SK-N-SH (cell line): ENCODE measurements around the gene DHPS.

Source experiments
- FOSL2 ChIP-seq: IDR thresholded peaks from 2 replicates; pipeline ENCODE4 v1.4.0; 2012; ENCODE audit warnings: low read depth, mild to moderate bottlenecking, moderate library complexity, borderline replicate concordance
- GABPA ChIP-seq: IDR thresholded peaks from 2 replicates; pipeline ENCODE4 v1.4.0; 2012; ENCODE audit warnings: low read depth, mild to moderate bottlenecking
- GATA2 ChIP-seq: sonication (generic); formaldehyde crosslinking; IDR thresholded peaks from 2 replicates; pipeline ENCODE4 v1.5.0; 2020; ENCODE audit warnings: mild to moderate bottlenecking, missing genetic modification reagents
- MXI1 ChIP-seq: IDR thresholded peaks from 2 replicates; pipeline ENCODE4 v1.6.1; 2012; ENCODE audit warnings: mild to moderate bottlenecking, low read depth, low read length, improper control_type of control experiment
- POLR2AphosphoS5 ChIP-seq: IDR thresholded peaks from 2 replicates; pipeline ENCODE4 v1.6.1; 2012; ENCODE audit warnings: low read depth, low read length
- RAD21 ChIP-seq: IDR thresholded peaks from 2 replicates; pipeline ENCODE4 v1.6.1; 2012; ENCODE audit warnings: mild to moderate bottlenecking, low read length
- RCOR1 ChIP-seq: fragments of 150-350 bp; IDR thresholded peaks from 2 replicates; pipeline ENCODE4 v1.6.1; 2017; ENCODE audit warnings: antibody characterized with exemption, low read length
- RFX5 ChIP-seq: IDR thresholded peaks from 2 replicates; pipeline ENCODE4 v1.6.1; 2012; ENCODE audit warnings: mild to moderate bottlenecking, improper control_type of control experiment, low read length
- SIN3A ChIP-seq: IDR thresholded peaks from 2 replicates; pipeline ENCODE4 v1.6.1; 2012; ENCODE audit warnings: low read depth, mild to moderate bottlenecking, low read length, moderate library complexity, borderline replicate concordance
- TAF1 ChIP-seq: IDR thresholded peaks from 2 replicates; pipeline ENCODE4 v1.6.1; 2012; ENCODE audit warnings: low read depth, mild to moderate bottlenecking, low read length, moderate library complexity, borderline replicate concordance
- TF ChIP-seq, protein P1 (sequence below): fragments of 200-600 bp; sonication (generic); IDR thresholded peaks from 2 replicates; pipeline ENCODE4 v1.6.1; 2017; ENCODE audit warnings: antibody characterized with exemption, mild to moderate bottlenecking, moderate library complexity
- TF ChIP-seq, protein P2 (sequence below): IDR thresholded peaks from 2 replicates; pipeline ENCODE4; 2012
- TF ChIP-seq, protein P3 (sequence below): fragments of 150-350 bp; IDR thresholded peaks from 2 replicates; pipeline ENCODE4 v1.6.1; 2017; ENCODE audit warnings: antibody characterized with exemption, low read length, low read depth, borderline replicate concordance

DNA sequence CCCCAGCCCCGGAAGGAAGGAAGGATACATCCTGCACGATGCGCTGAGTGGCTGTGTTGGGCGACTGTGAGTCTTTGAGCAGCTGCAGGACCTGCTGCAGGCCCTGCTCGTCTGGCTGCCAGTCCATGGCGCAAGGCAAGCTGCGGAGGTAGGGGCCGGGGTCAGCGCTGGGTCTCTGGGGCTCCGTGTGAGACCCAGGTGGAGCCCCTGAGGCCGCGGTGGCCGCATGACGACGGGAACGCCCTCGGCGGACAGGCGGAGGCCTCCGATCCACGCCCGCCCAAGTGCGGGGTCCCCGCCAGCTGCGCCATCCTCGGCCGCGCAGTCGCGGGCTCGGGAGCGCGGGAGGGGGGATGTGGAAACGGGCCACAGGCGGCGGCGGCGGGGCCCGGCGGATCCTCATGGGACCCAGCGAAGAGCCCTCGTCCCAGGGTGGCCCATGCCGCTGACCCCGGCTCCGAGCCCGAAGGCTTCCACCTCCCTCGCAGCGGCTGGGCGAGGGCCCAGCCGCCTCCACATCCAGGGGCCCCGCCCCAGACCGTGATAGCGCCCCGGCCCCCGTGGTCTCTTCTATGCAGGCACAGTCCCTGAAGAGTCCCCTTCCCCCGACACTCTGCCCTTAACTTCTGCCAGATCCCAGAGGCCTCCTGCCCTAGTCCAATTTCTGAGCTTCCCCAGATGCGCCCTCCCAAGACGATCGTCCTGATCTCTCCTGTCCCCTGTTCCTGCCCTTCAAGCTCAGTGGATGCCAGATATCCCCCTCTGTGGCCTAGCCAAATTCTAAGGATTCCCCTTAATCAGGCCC lies 39.4 kb upstream of the DHPS start:
- TF ChIP-seq, protein P1, sequence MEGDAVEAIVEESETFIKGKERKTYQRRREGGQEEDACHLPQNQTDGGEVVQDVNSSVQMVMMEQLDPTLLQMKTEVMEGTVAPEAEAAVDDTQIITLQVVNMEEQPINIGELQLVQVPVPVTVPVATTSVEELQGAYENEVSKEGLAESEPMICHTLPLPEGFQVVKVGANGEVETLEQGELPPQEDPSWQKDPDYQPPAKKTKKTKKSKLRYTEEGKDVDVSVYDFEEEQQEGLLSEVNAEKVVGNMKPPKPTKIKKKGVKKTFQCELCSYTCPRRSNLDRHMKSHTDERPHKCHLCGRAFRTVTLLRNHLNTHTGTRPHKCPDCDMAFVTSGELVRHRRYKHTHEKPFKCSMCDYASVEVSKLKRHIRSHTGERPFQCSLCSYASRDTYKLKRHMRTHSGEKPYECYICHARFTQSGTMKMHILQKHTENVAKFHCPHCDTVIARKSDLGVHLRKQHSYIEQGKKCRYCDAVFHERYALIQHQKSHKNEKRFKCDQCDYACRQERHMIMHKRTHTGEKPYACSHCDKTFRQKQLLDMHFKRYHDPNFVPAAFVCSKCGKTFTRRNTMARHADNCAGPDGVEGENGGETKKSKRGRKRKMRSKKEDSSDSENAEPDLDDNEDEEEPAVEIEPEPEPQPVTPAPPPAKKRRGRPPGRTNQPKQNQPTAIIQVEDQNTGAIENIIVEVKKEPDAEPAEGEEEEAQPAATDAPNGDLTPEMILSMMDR = no peak
- TF ChIP-seq, protein P2, sequence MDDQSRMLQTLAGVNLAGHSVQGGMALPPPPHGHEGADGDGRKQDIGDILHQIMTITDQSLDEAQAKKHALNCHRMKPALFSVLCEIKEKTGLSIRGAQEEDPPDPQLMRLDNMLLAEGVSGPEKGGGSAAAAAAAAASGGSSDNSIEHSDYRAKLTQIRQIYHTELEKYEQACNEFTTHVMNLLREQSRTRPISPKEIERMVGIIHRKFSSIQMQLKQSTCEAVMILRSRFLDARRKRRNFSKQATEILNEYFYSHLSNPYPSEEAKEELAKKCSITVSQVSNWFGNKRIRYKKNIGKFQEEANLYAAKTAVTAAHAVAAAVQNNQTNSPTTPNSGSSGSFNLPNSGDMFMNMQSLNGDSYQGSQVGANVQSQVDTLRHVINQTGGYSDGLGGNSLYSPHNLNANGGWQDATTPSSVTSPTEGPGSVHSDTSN = no peak
- TF ChIP-seq RFX5 (no peak), RAD21 (no peak), POLR2AphosphoS5 (no peak), GABPA (no peak), FOSL2 (no peak), GATA2 (CRISPR knock-in tag) (no peak), TAF1 (no peak), SIN3A (no peak), RCOR1 (no peak), MXI1 (0 out of 2 replicates have a peak, but pooled peaks have one; percentile 29)
- TF ChIP-seq, protein P3, sequence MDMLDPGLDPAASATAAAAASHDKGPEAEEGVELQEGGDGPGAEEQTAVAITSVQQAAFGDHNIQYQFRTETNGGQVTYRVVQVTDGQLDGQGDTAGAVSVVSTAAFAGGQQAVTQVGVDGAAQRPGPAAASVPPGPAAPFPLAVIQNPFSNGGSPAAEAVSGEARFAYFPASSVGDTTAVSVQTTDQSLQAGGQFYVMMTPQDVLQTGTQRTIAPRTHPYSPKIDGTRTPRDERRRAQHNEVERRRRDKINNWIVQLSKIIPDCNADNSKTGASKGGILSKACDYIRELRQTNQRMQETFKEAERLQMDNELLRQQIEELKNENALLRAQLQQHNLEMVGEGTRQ = no peak
